Measurements from ENCODE around the gene C17orf114. TPM values are rescaled to one million over a fixed set of nuclear protein-coding genes. Genes with fewer than 3 reads are reported as not detected.

Gene C17orf114

GRCh38 chr17:4764595-4764994 is 37.5 kb downstream of the C17orf114 start:
- Histone ChIP-seq H3K27ac (no peak overlapping the region), H3K4me3 (no peak overlapping the region), H3K4me1 (no peaks in the 10 kb centered on the region), H3K36me3 (no peaks in the 10 kb centered on the region), H3K9me3 (no peaks in the 10 kb centered on the region), H3K27me3 (no peaks in the 10 kb centered on the region)
- TF ChIP-seq, protein P1, sequence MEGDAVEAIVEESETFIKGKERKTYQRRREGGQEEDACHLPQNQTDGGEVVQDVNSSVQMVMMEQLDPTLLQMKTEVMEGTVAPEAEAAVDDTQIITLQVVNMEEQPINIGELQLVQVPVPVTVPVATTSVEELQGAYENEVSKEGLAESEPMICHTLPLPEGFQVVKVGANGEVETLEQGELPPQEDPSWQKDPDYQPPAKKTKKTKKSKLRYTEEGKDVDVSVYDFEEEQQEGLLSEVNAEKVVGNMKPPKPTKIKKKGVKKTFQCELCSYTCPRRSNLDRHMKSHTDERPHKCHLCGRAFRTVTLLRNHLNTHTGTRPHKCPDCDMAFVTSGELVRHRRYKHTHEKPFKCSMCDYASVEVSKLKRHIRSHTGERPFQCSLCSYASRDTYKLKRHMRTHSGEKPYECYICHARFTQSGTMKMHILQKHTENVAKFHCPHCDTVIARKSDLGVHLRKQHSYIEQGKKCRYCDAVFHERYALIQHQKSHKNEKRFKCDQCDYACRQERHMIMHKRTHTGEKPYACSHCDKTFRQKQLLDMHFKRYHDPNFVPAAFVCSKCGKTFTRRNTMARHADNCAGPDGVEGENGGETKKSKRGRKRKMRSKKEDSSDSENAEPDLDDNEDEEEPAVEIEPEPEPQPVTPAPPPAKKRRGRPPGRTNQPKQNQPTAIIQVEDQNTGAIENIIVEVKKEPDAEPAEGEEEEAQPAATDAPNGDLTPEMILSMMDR (IDR thresholded peaks at IDR 0.05), result no peak
- TF ChIP-seq POLR2A (IDR thresholded peaks at IDR 0.05), result no peak
- TF ChIP-seq POLR2AphosphoS5 (IDR thresholded peaks at IDR 0.05), result no peak
- DNase-seq (ENCODE audit: low spot score in 2 of 2), result no peak
- intact Hi-C loops (cut with DNase I; ENCODE audit: low total_unique reads), result no loop called here

DNA sequence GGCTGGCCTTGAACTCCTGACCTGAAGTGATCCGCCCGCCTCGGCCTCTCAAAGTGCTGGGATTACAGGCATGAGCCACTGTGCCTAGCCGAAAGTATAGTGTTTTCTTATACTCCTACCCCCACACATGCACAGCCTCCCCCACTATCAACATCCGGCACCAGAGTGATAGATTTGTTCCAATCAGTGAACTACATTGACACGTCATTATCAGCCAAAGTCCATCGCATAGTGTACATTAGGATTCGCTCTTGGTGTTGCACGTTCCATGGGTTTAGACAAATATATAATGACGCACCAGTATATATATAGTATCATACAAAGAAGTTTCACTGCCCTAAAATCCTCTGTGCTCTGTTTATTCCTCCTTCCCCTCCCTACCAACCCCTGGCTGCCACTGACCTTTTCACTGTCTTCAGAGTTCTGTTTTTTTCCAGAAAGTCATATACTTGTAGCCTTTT is 42.3 kb downstream of the C17orf114 start:
- no peak for TF ChIP-seq POLR2A (IDR thresholded peaks at IDR 0.05)
- TF ChIP-seq, protein P1 (IDR thresholded peaks at IDR 0.05), result no peak
- no peak for TF ChIP-seq POLR2AphosphoS5 (IDR thresholded peaks at IDR 0.05)
- H3K4me1 ChIP-seq, result no peaks in the 10 kb centered on the region
- H3K27ac ChIP-seq, result no peak overlapping the region
- no peaks in the 10 kb centered on the region for H3K36me3 ChIP-seq
- H3K4me3 ChIP-seq, result no peak overlapping the region
- H3K9me3 ChIP-seq, result no peaks in the 10 kb centered on the region
- intact Hi-C loops (cut with DNase I; ENCODE audit: low total_unique reads), result loop anchor here (10.0 kb wide), 1 partner anchor 1955 kb away; no protein-coding TSS in a partner anchor
- H3K27me3 ChIP-seq, result no peaks in the 10 kb centered on the region
- DNase-seq (ENCODE audit: low spot score in 2 of 2), result no peak

GRCh38 chr17:4753392-4753791 is 48.7 kb downstream of the C17orf114 start:
- Histone ChIP-seq H3K4me3 (no peak overlapping the region), H3K27me3 (peaks cover 0 to 3% of the 10 kb centered on the region in 2 donors), H3K4me1 (no peaks in the 10 kb centered on the region), H3K27ac (no peak overlapping the region), H3K9me3 (no peaks in the 10 kb centered on the region), H3K36me3 (no peaks in the 10 kb centered on the region)
- no peak for DNase-seq (ENCODE audit: low spot score in 2 of 2)
- intact Hi-C loops (cut with DNase I; ENCODE audit: low total_unique reads), result loop anchor here (10.0 kb wide), 1 partner anchor 1949 kb away; no protein-coding TSS in a partner anchor
- TF ChIP-seq POLR2A (IDR thresholded peaks at IDR 0.05) (no peak), POLR2AphosphoS5 (IDR thresholded peaks at IDR 0.05) (no peak)
- TF ChIP-seq, protein P1 (IDR thresholded peaks at IDR 0.05), result no peak

DNA sequence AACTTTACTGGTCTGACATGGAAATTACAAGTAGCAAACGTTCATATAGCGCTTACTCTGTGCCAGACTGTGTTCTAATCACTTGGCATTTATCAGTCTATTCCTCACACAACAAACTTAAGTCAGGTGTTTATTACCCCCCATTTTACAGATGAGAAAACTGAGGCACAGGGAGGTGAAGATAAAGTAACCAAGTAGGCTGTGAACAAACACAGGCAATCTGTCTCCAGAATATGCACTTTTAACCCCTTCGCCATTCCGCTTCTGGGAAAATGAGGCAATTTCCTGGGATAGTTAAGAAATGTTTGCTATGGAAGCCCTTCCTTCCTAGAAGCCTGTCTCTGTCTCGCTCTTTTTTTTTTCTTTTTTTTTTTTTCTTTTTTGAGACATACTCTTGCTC is 50.2 kb downstream of the C17orf114 start:
- Histone ChIP-seq H3K36me3 (no peaks in the 10 kb centered on the region), H3K4me3 (no peak overlapping the region), H3K9me3 (no peaks in the 10 kb centered on the region), H3K27ac (no peak overlapping the region), H3K4me1 (no peaks in the 10 kb centered on the region), H3K27me3 (peaks cover 0 to 3% of the 10 kb centered on the region in 2 donors)
- DNase-seq (ENCODE audit: low spot score in 2 of 2), result no peak
- intact Hi-C loops (cut with DNase I; ENCODE audit: low total_unique reads), result loop anchor here (10.0 kb wide), 1 partner anchor 1947 kb away; no protein-coding TSS in a partner anchor
- TF ChIP-seq POLR2AphosphoS5 (IDR thresholded peaks at IDR 0.05), result no peak
- TF ChIP-seq, protein P1 (IDR thresholded peaks at IDR 0.05), result no peak
- no peak for TF ChIP-seq POLR2A (IDR thresholded peaks at IDR 0.05)

Other genes with a start within 250 kb of the C17orf114 start
- gene MYBBP1A, start 246.9 kb downstream of the C17orf114 start, total RNA-seq, result 10 to 100 TPM; 26.9 to 61.6 (median 50.1) TPM
- gene GGT6, start 241.8 kb downstream of the C17orf114 start, total RNA-seq, result 10 to 100 TPM in 2 of 3 donors, not detected in 1; 12.8 to 33.8 TPM
- gene SMTNL2, start 217.8 kb downstream of the C17orf114 start, total RNA-seq, result 1 to 10 TPM in 1 of 3 donors, under 1 TPM in 2; 0.16 to 1.8 (median 0.98) TPM
- gene ALOX15, start 160.7 kb downstream of the C17orf114 start, total RNA-seq, result 10 to 100 TPM in 1 of 3 donors, under 1 TPM in 1, not detected in 1; 0.98 to 47.9 TPM
- 10 to 100 TPM; 17.0 to 26.9 (median 21.0) TPM for gene PELP1, start 98.2 kb downstream of the C17orf114 start, total RNA-seq
- 10 to 100 TPM; 25.2 to 67.4 (median 42.3) TPM for gene ARRB2, start 91.7 kb downstream of the C17orf114 start, total RNA-seq
- 10 to 100 TPM; 29.3 to 41.7 (median 30.8) TPM for gene MED11, start 70.9 kb downstream of the C17orf114 start, total RNA-seq
- 1 to 10 TPM in 1 of 3 donors, under 1 TPM in 2; 0.96 to 2.3 (median 0.98) TPM for gene ZMYND15, start 62.5 kb downstream of the C17orf114 start, total RNA-seq
- gene CXCL16, start 62.4 kb downstream of the C17orf114 start, total RNA-seq, result 10 to 100 TPM; 13.8 to 25.8 (median 18.6) TPM
- not detected for gene TM4SF5, start 30.4 kb downstream of the C17orf114 start, total RNA-seq
- 1 to 10 TPM in 2 of 3 donors, under 1 TPM in 1; 0.98 to 5.0 (median 2.6) TPM for gene VMO1, start 16.0 kb downstream of the C17orf114 start, total RNA-seq
- not detected for gene GLTPD2, start 13.4 kb downstream of the C17orf114 start, total RNA-seq
- 100 to 1,000 TPM; 133 to 183 (median 164) TPM for gene PSMB6, start 6.2 kb downstream of the C17orf114 start, total RNA-seq
- gene PLD2, start 4.8 kb upstream of the C17orf114 start, total RNA-seq, result 10 to 100 TPM; 17.1 to 40.6 (median 30.3) TPM
- gene MINK1, start 31.0 kb upstream of the C17orf114 start, total RNA-seq, result 10 to 100 TPM; 25.9 to 58.7 (median 42.0) TPM
- 10 to 100 TPM in 1 of 3 donors, 1 to 10 TPM in 1, not detected in 1; 3.9 to 10.5 TPM for gene C17orf107, start 97.2 kb upstream of the C17orf114 start, total RNA-seq
- gene CHRNE, start 100.8 kb upstream of the C17orf114 start, total RNA-seq, result 1 to 10 TPM in 1 of 3 donors, under 1 TPM in 2; 0.16 to 2.0 (median 0.73) TPM
- not detected for gene GP1BA, start 129.9 kb upstream of the C17orf114 start, total RNA-seq
- 10 to 100 TPM; 38.8 to 48.5 (median 42.6) TPM for gene SLC25A11, start 137.7 kb upstream of the C17orf114 start, total RNA-seq
- gene RNF167, start 137.9 kb upstream of the C17orf114 start, total RNA-seq, result 10 to 100 TPM; 38.3 to 49.0 (median 38.7) TPM
- gene PFN1, start 146.2 kb upstream of the C17orf114 start, total RNA-seq, result 100 to 1,000 TPM; 290 to 487 (median 379) TPM
- gene ENO3, start 148.8 kb upstream of the C17orf114 start, total RNA-seq, result 1 to 10 TPM; 1.6 to 4.6 (median 3.1) TPM
- 10 to 100 TPM; 42.6 to 57.8 (median 55.2) TPM for gene SPAG7, start 165.5 kb upstream of the C17orf114 start, total RNA-seq
- gene CAMTA2, start 185.3 kb upstream of the C17orf114 start, total RNA-seq, result 10 to 100 TPM; 11.0 to 17.7 (median 13.5) TPM
- gene INCA1, start 195.2 kb upstream of the C17orf114 start, total RNA-seq, result 1 to 10 TPM in 2 of 3 donors, under 1 TPM in 1; 0.66 to 2.9 (median 1.9) TPM
- gene KIF1C, start 195.6 kb upstream of the C17orf114 start, total RNA-seq, result 10 to 100 TPM; 37.5 to 88.5 (median 50.5) TPM
- under 1 TPM; 0.29 to 0.98 (median 0.32) TPM for gene SLC52A1, start 233.1 kb upstream of the C17orf114 start, total RNA-seq